Stimulated activated CD8-positive, alpha-beta memory T cell treated with anti-CD3 and anti-CD28 coated beads, Interleukin-2, amount 100 ng/mL, for 48 hours (primary cell): ENCODE data around the gene PPID.
"Not testable (repeated sequence)": the region's sequence is repeated elsewhere in the genome, so short reads cannot be mapped to it uniquely, and the experiment has no call there.

Source experiments
- DNase-seq, 2 donors: peaks; one replicate each; pipeline ENCODE4 v3.0.0-alpha.2; 2020; ENCODE audit warnings: low read depth in 2 of 2

The PPID gene

DNA sequence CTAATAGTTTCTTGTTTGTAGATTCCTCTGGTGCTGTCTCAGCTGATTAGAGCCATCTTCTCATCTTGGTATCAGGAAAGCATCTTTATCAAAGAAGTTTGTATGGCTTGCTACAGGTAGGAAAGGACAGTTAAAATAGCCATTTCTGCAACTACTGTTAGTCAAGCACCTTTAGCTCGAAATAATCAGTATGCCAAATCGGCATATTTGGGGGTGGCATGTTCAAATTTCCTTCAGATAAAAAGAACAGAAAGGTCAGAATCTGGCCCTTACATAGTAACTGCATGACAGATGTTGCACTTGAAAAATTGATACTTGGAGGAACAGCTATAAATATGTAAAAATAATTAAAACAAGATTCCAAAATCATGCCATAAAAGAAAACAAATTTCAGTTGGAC lies 56.3 kb downstream of the PPID start:
- DNase-seq = no peak

DNA sequence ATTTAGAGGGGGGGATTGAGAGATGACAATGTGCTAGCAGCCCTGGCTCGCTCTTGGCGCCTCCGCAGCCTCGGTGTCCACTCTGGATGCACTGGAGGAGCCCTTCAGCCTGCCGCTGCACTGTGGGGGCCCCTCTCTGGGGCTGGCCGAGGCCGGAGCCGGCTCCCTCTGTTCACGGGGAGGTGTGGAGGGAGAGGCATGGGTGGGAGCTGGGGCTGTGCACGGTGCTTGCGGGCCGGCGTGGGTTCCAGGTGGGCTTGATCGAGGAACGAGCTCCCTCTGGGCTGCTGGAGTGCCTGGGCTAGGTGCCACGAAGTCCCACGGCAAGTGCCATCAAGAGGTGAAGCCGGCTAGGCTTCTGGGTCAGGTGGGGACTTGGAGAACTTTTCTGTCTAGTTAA lies 58.4 kb downstream of the PPID start:
- no peak for DNase-seq

DNA sequence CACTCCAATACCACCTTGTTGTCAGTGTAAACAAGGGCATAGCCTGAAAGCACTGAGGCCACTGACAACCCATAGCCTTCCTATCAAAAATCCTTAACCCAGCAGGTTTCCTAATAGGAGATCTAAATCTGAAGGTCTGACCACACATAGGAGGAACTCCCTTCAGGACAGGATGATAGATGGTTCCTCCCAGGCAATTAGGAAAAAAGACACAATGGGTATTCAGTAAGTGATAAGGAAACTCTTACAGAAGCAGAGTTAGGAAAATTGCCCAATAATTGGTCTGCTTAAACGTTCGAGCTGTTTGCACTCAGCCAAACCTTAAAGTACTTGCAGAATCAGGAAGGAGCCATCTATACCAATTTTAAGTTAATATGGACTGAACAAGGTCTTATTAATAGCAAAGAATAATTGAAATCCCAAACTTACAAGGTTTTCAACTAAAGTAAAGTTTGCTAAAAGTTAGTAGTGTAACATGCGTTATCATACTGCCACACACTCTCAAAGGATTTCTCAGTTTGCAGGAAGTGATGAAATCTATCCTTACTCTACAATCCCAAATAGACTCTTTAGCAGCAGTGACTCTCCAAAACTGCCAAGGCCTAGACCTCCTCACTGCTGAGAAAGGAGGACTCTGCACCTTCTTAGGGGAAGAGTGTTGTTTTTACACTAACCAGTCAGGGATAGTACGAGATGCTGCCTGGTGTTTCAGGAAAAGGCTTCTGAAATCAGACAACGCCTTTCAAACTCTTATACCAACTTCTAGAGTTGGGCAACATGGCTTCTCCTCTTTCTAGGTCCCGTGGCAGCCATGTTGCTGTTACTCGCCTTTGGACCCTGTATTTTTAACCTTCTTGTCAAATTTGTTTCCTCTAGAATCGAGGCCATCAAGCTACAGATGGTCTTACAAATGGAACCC lies 59.2 kb downstream of the PPID start:
- DNase-seq = not testable (repeated sequence)

DNA sequence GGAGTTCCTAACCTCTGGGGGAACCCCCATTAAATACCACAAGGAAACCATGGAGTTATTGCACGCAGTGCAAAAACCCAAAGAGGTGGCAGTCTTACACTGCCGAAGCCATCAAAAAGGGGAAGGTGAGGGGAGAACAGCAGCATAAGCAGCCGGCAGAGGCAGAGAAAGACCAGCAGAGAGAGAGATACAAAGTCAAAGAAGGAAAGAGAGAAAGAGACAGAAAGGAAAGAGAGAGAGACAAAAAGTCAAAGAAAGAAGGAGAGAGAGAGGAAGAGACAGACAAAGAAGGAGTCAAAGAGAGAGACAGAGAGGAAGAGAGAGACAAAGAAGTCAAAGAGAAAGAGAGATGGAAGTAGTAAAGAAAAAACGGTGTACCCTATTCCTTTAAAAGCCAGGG lies 59.9 kb downstream of the PPID start:
- DNase-seq = not testable (repeated sequence)
